GM12892 (cell line): ENCODE measurements around the gene TMPO.

Source experiments
- POLR2A ChIP-seq: IDR thresholded peaks from 2 replicates; pipeline ENCODE4 v1.6.1; 2011; ENCODE audit warnings: low read depth, low read length, control low read depth
- POLR2AphosphoS5 ChIP-seq: IDR thresholded peaks from 2 replicates; pipeline ENCODE4 v1.6.1; 2011; ENCODE audit warnings: low read depth, low read length, control low read depth
- TAF1 ChIP-seq: IDR thresholded peaks from 2 replicates; pipeline ENCODE4 v1.6.1; 2011; ENCODE audit warnings: low read depth, mild to moderate bottlenecking, control low read depth, low read length, borderline replicate concordance

DNA sequence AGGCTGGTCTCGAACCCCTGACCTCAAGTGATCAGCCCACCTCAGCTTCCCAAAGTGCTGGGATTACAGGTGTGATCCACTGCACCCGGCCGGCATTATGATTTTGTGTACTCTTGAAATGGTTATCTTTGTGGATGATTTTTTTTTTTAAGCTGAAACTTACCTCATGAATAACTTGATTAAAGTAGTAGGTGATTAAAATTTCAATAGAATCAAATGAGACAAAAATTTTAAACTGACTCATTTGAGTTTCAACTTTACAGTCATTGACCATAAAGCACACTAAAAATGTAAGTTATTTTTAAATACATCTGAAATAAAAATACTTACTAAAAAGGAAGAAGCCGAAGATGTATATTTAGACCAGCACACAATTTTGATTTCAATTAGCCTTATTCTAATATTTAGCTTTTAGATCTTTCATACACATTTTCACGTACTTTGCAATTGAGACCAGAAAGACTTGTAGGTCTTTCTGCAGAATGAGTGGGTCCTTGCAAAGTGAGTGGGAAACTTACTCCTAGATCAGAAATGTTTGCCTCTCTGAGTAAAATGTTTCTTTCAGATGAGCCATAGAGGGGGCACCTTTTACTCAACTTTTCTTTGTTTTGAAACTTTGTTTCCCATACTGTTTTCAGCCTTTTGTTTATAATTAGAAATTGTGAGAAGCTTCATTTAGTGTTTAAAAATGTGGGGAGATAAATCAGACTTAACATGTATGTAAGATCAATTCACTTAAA lies 34.2 kb downstream of the TMPO start:
- TF ChIP-seq POLR2A (no peak), TAF1 (no peak), POLR2AphosphoS5 (no peak)
